IMR-90 (cell line): ENCODE measurements around the gene UPK2. TPM values are rescaled to one million over a fixed set of nuclear protein-coding genes. Genes with fewer than 3 reads are reported as not detected.

Experiments
- ATAC-seq: fragments of 200-7000 bp; cut with Tn5 transposase; 2 replicates; pipeline ENCODE4 v1.9.1; 2020; ENCODE audit warnings: low read depth, mild to moderate bottlenecking, moderate library complexity
- BruUV-seq: library from RNA; stranded (reverse); fragments of 400-500 nt; replicated peaks from 2 replicates; lab custom pipeline; 2021; lab: Mats Ljungman, UMichigan
- CTCF ChIA-PET: fragments of 300-600 bp; formaldehyde crosslinking; extraction: SDS; loops from one replicate; lab custom pipeline; 2021; ENCODE audit warnings: antibody characterized with exemption; lab: Yijun Ruan, JAX
- POLR2A ChIA-PET: fragments of 300-600 bp; sonication (Branson Sonifier 250); formaldehyde crosslinking; loops from one replicate; lab custom pipeline; 2022; ENCODE audit warnings: antibody characterized with exemption; ENCODE audit not compliant: unreplicated experiment; lab: Charles Lee
- DNase-seq: peaks from one replicate; pipeline ENCODE4 v3.0.0; 2013
- H2AFZ ChIP-seq: replicated peaks from 2 replicates; pipeline ENCODE3; 2013; ENCODE audit warnings: low read length, mild to moderate bottlenecking; ENCODE audit not compliant: poor library complexity
- H2AK5ac ChIP-seq: 2 replicates; pipeline ENCODE4 v1.6.1; 2013; ENCODE audit warnings: low read depth, low read length, inconsistent platforms
- H2AK9ac ChIP-seq: replicated peaks from 2 replicates; pipeline ENCODE3; 2013; ENCODE audit warnings: mild to moderate bottlenecking, low read depth, low read length, moderate library complexity; ENCODE audit not compliant: poor library complexity
- H2BK120ac ChIP-seq: 2 replicates; pipeline ENCODE4 v1.6.1; 2013; ENCODE audit warnings: low read depth, low read length, inconsistent platforms
- H2BK15ac ChIP-seq: 3 replicates; pipeline ENCODE4 v1.6.1; 2013; ENCODE audit warnings: low read depth, low read length, inconsistent platforms
- H2BK20ac ChIP-seq: 2 replicates; pipeline ENCODE4 v1.6.1; 2013; ENCODE audit warnings: low read depth, mild to moderate bottlenecking, inconsistent platforms, low read length, moderate library complexity
- H2BK5ac ChIP-seq: 2 replicates; pipeline ENCODE4 v1.6.1; 2013; ENCODE audit warnings: mild to moderate bottlenecking, low read depth, low read length, inconsistent platforms; ENCODE audit not compliant: poor library complexity, severe bottlenecking
- H3K14ac ChIP-seq: replicated peaks from 2 replicates; pipeline ENCODE4 v1.6.1; 2013; ENCODE audit warnings: low read depth, low read length, inconsistent platforms
- H3K18ac ChIP-seq: 2 replicates; pipeline ENCODE4 v1.6.1; 2013; ENCODE audit warnings: low read depth, low read length, control low read depth
- H3K23ac ChIP-seq: 2 replicates; pipeline ENCODE4 v1.6.1; 2013; ENCODE audit warnings: low read depth, low read length, inconsistent platforms
- H3K27ac ChIP-seq: 2 replicates; pipeline ENCODE4 v1.5.1; 2013; ENCODE audit warnings: mild to moderate bottlenecking, control low read depth, low read length; ENCODE audit not compliant: insufficient read depth
- H3K27me3 ChIP-seq: 2 replicates; pipeline ENCODE4 v1.6.1; 2013; ENCODE audit warnings: low read length; ENCODE audit not compliant: control insufficient read depth, insufficient read depth
- H3K36me3 ChIP-seq: 2 replicates; pipeline ENCODE4 v1.6.1; 2013; ENCODE audit warnings: low read length, mixed read lengths; ENCODE audit not compliant: control insufficient read depth, insufficient read depth
- H3K4ac ChIP-seq: 2 replicates; pipeline ENCODE4 v1.6.1; 2013; ENCODE audit warnings: low read depth, low read length, inconsistent platforms
- H3K4me1 ChIP-seq: 2 replicates; pipeline ENCODE4 v1.6.1; 2013; ENCODE audit warnings: low read length, mixed read lengths; ENCODE audit not compliant: control insufficient read depth, insufficient read depth
- H3K4me2 ChIP-seq: 2 replicates; pipeline ENCODE4 v1.6.1; 2013; ENCODE audit warnings: low read depth, mild to moderate bottlenecking, control low read depth, low read length, moderate library complexity
- H3K4me3 ChIP-seq: 2 replicates; pipeline ENCODE4 v1.5.1; 2013; ENCODE audit warnings: low read depth, mild to moderate bottlenecking, control low read depth, low read length, moderate library complexity; ENCODE audit not compliant: insufficient read depth
- H3K56ac ChIP-seq: 2 replicates; pipeline ENCODE4 v1.6.1; 2013; ENCODE audit warnings: low read length, inconsistent platforms; ENCODE audit not compliant: insufficient read depth; ENCODE audit errors: extremely low read depth
- H3K79me1 ChIP-seq, 2 experiments: 2 replicates each; pipeline ENCODE4 v1.6.1; 2013; ENCODE audit warnings: low read length in 2 of 2, inconsistent platforms in 1 of 2, low read depth in 1 of 2
- H3K9ac ChIP-seq: 2 replicates; pipeline ENCODE4 v1.6.1; 2013; ENCODE audit warnings: low read depth, low read length, control low read depth
- H3K9me1 ChIP-seq: 2 replicates; pipeline ENCODE4 v1.6.1; 2013; ENCODE audit warnings: low read length, inconsistent platforms; ENCODE audit not compliant: insufficient read depth
- H3K9me3 ChIP-seq: 2 replicates; pipeline ENCODE4 v1.6.1; 2013; ENCODE audit warnings: low read length; ENCODE audit not compliant: control insufficient read depth, insufficient read depth
- H4K20me1 ChIP-seq: 2 replicates; pipeline ENCODE4 v1.6.1; 2013; ENCODE audit warnings: low read length, inconsistent platforms; ENCODE audit not compliant: insufficient read depth
- H4K5ac ChIP-seq: 2 replicates; pipeline ENCODE4 v1.6.1; 2013; ENCODE audit warnings: mild to moderate bottlenecking, low read depth, low read length, control low read depth
- H4K8ac ChIP-seq, 2 experiments: 2 replicates each; pipeline ENCODE4 v1.6.1; 2013; ENCODE audit warnings: low read depth in 2 of 2, low read length in 2 of 2, control low read depth in 1 of 2, inconsistent platforms in 1 of 2
- H4K91ac ChIP-seq: 2 replicates; pipeline ENCODE4 v1.6.1; 2013; ENCODE audit warnings: low read depth, low read length, inconsistent platforms; ENCODE audit not compliant: insufficient read depth
- BHLHE40 ChIP-seq: fragments of 150-350 bp; IDR thresholded peaks from 2 replicates; pipeline ENCODE4 v1.6.1; 2016; ENCODE audit warnings: mild to moderate bottlenecking, low read depth, low read length
- CTCF ChIP-seq: conservative IDR thresholded peaks from 2 replicates; pipeline ENCODE4 v1.5.1; 2012; ENCODE audit warnings: mild to moderate bottlenecking, low read depth, low read length, improper control_type of control experiment
- MAZ ChIP-seq: IDR thresholded peaks from 2 replicates; pipeline ENCODE4 v1.6.1; 2012; ENCODE audit warnings: low read depth, mild to moderate bottlenecking, low read length, improper control_type of control experiment, moderate library complexity, borderline replicate concordance
- SMC3 ChIP-seq: fragments of 150-350 bp; IDR thresholded peaks from 2 replicates; pipeline ENCODE4 v1.6.1; 2016; ENCODE audit warnings: low read depth, mild to moderate bottlenecking, antibody characterized with exemption, low read length, moderate library complexity
- WGBS, 2 experiments: methylation state at CpG; one replicate each; pipeline versions ENCODE4 v1.1.5 to v1.1.7; 2013; ENCODE audit warnings: missing lambda C conversion rate in 2 of 2; ENCODE audit not compliant: insufficient read length in 1 of 2; ENCODE audit errors: extremely low coverage in 2 of 2; 5-methylcytosine and 5-hydroxymethylcytosine counted together
- dilution Hi-C: fragments of 300-500 bp; cut with HindIII; formaldehyde crosslinking; loops from one replicate; pipeline ENCODE4 v1.14.3; 2018; ENCODE audit warnings: low sequenced_read_pairs; ENCODE audit not compliant: unreplicated experiment
- in situ Hi-C: fragments of 300-500 bp; cut with MboI; formaldehyde crosslinking; loops from 3 replicates; pipeline ENCODE4 v1.14.3; 2019; ENCODE audit warnings: low sequenced_read_pairs, inconsistent platforms, mixed read lengths
- intact Hi-C: fragments of 100-400 bp; cut with micrococcal nuclease; formaldehyde crosslinking; loops from 2 replicates; pipeline ENCODE4 v1.10.0; 2022
- polyA plus RNA-seq, 3 experiments: library from polyadenylated mRNA; depleted of rRNA; stranded (reverse); fragments of >200 nt; gene quantifications; 2 replicates each; pipeline ENCODE4 v1.2.3, GENCODE V29; 2012; ENCODE audit warnings: low replicate concordance in 1 of 3
- total RNA-seq: library from RNA; depleted of rRNA; stranded (reverse); fragments of >200 nt; gene quantifications from 2 replicates; pipeline ENCODE4 v1.2.3, GENCODE V29; 2012

UPK2 gene
- total and polyA plus RNA-seq, 2 of the 4 experiments (the other 2 are of a cell fraction): 0.26 TPM; not detected in 1

- peaks cover 0 to 24% of the 10 kb centered on the region in 2 experiments; a peak in 2 of 4 replicates for H3K79me1 ChIP-seq
- H2AK5ac ChIP-seq: peak overlapping the region; percentile 68; the same call in 1 of the 2 replicates
- no peaks in the 10 kb centered on the region for H3K9me3 ChIP-seq
- H3K36me3 ChIP-seq: no peaks in the 10 kb centered on the region
- in situ Hi-C loops: no loop called here
- CTCF ChIA-PET: interaction anchor here (1.1 to 1.4 kb wide), 4 partner anchors 8 to 19 kb away, joined by 3 to 15 read pairs (median 3); no protein-coding TSS in a partner anchor
- peak overlapping the region; percentile 80 for H3K4me2 ChIP-seq
- BruUV-seq: no TSS peak
- no peaks in the 10 kb centered on the region for H3K27me3 ChIP-seq
- POLR2A ChIA-PET: interaction anchor here (0.8 kb wide), 1 partner anchor 17 kb away, joined by 13 read pairs; no protein-coding TSS in a partner anchor
- peak overlapping the region; percentile 97 for H2AFZ ChIP-seq
- no peaks in the 10 kb centered on the region for H3K9me1 ChIP-seq
- H3K4me3 ChIP-seq: peak overlapping the region; percentile 69
- H3K27ac ChIP-seq: peak overlapping the region; percentile 88
- H2BK15ac ChIP-seq: peak overlapping the region; percentile 66; the same call in 1 of the 3 replicates
- H3K56ac ChIP-seq: peak overlapping the region; percentile 14; the same call in 1 of the 2 replicates
- TF ChIP-seq SMC3: peak; percentile 7; the same call in 1 of the 2 replicates
- TF ChIP-seq MAZ: no peak
- no peak for TF ChIP-seq BHLHE40
- TF ChIP-seq CTCF: 0 out of 2 replicates have a peak, but pooled peaks have one; percentile 5
- H3K4ac ChIP-seq: peak overlapping the region; percentile 78; the same call in 1 of the 2 replicates
- DNase-seq (peak; percentile 41), ATAC-seq (peak; percentile 10)
- H3K23ac ChIP-seq: no peak overlapping the region; the same call in 1 of the 2 replicates
- no peak overlapping the region for H2BK20ac ChIP-seq
- H3K14ac ChIP-seq: no peak overlapping the region
- dilution Hi-C loops: no loop called here
- peaks cover 5% of the 10 kb centered on the region; the same call in 1 of the 2 replicates for H3K4me1 ChIP-seq
- peak overlapping the region in 1 of 2 experiments; percentile 67; a peak in 2 of 4 replicates for H4K8ac ChIP-seq
- WGBS, 2 experiments: 0% methylated on average over 4 of the region's 26 CpGs; no CpG with 5 or more reads in 1 of the 2 experiments
- H2BK120ac ChIP-seq: peak overlapping the region; percentile 82
- H2BK5ac ChIP-seq: peak overlapping the region; percentile 70
- H2AK9ac ChIP-seq: peak overlapping the region; percentile 68
- H3K18ac ChIP-seq: no peak overlapping the region; the same call in 1 of the 2 replicates
- peak overlapping the region; percentile 60 for H4K91ac ChIP-seq
- H3K9ac ChIP-seq: peak overlapping the region; percentile 75
- intact Hi-C loops: loop anchor here (1.0 kb wide), 4 partner anchors 22 to 270 kb away; partner anchors contain the start of gene DDX6
- no peak overlapping the region for H4K5ac ChIP-seq
- peaks cover 11% of the 10 kb centered on the region for H4K20me1 ChIP-seq
Measured at GRCh38 chr11:118928870-118929500, 27.1 kb upstream of the UPK2 start.
